Right cardiac atrium (tissue), 5 donors: ENCODE results near the gene NTN1. TPM values are rescaled to one million over a fixed set of nuclear protein-coding genes. Genes with fewer than 3 reads are reported as not detected.

Experiments
- ATAC-seq, 2 donors: fragments of 200-7000 bp; cut with Tn5 transposase; one replicate each; pipeline versions ENCODE4 v1.8.0 to v1.9.1; 2020; ENCODE audit warnings: moderate library complexity in 2 of 2, mild to moderate bottlenecking in 1 of 2
- DNase-seq, 3 donors: peaks; one replicate each; pipeline ENCODE4 v3.0.0-alpha.2; 2020
- H3K27ac ChIP-seq: one replicate; pipeline ENCODE4 v1.5.1; 2013; ENCODE audit warnings: mild to moderate bottlenecking, low read length, control low read depth, moderate library complexity
- H3K27me3 ChIP-seq: one replicate; pipeline ENCODE4 v1.6.1; 2013; ENCODE audit not compliant: control insufficient read depth, insufficient read depth
- H3K4me1 ChIP-seq: one replicate; pipeline ENCODE4 v1.6.1; 2013; ENCODE audit warnings: low read length; ENCODE audit not compliant: control insufficient read depth, insufficient read depth
- H3K4me3 ChIP-seq: one replicate; pipeline ENCODE4 v1.5.1; 2013; ENCODE audit warnings: low read length, control low read depth
- H3K9me3 ChIP-seq: one replicate; pipeline ENCODE4 v1.6.1; 2013; ENCODE audit warnings: low read length; ENCODE audit not compliant: control insufficient read depth
- WGBS: extraction: QIAGEN DNeasy Blood & Tissue Kit; methylation state at CpG from one replicate; pipeline ENCODE4 v1.1.7; 2013; 5-methylcytosine and 5-hydroxymethylcytosine counted together
- intact Hi-C, 4 donors: fragments of 100-400 bp; cut with DNase I; formaldehyde crosslinking; loops; one replicate each; pipeline versions ENCODE4 v1.11.0 to v1.14.0; 2022 to 2023
- polyA plus RNA-seq: library from polyadenylated mRNA; stranded (reverse); fragments of 200-250 nt; gene quantifications from one replicate; pipeline ENCODE4 v1.2.3, GENCODE V29; 2013
- total RNA-seq, 4 donors: library from RNA; stranded (reverse); fragmentation: NEBNext Ultra II Directional; extraction: Animal tissue kit (Norgen Biotek cat#: 25700); gene quantifications; one replicate each; pipeline ENCODE4 v1.2.1, GENCODE V29; 2021
- donor health status: healthy with polysubstance abuse.
- donor health status: DM: no; HTN: yes; CAD: no.
- donor health status: DM: no; HTN: no; CAD: no.
- donor health status: DM: no; HTN: yes; CAD: no; lungs with severe emphysema.
- donor health status: DM: yes; HTN: yes; CAD: no.

The NTN1 gene
- total and polyA plus RNA-seq, 5 donors: 90.5 to 265 (median 179) TPM

GRCh38 chr17:9037736-9038135 lies 16.4 kb downstream of the NTN1 start:
- intact Hi-C loops: no loop called here
- peaks cover 2% of the 10 kb centered on the region for H3K4me1 ChIP-seq
- H3K27ac ChIP-seq: peak overlapping the region; percentile 25
- WGBS: 46% methylated on average over 2 of the region's 2 CpGs
- no peak overlapping the region for H3K4me3 ChIP-seq
- DNase-seq (no peak), ATAC-seq (peak in 1 of 2 donors; percentile 13)
- no peaks in the 10 kb centered on the region for H3K9me3 ChIP-seq
- no peaks in the 10 kb centered on the region for H3K27me3 ChIP-seq

- WGBS: 73% methylated on average over 1 of the region's 1 CpG
- H3K4me3 ChIP-seq: no peak overlapping the region
- peaks cover 2% of the 10 kb centered on the region for H3K4me1 ChIP-seq
These were observed 17.1 kb downstream of the NTN1 start for GRCh38 chr17:9038380-9038779.

GRCh38 chr17:9044772-9045463 lies 23.6 kb downstream of the NTN1 start:
- H3K4me1 ChIP-seq: no peaks in the 10 kb centered on the region
- intact Hi-C loops: no loop called here
- H3K27me3 ChIP-seq: no peaks in the 10 kb centered on the region

More at GRCh38 chr17:9038380-9038779, 17.1 kb downstream of the NTN1 start:
- H3K9me3 ChIP-seq: no peaks in the 10 kb centered on the region
- no peaks in the 10 kb centered on the region for H3K27me3 ChIP-seq
- H3K27ac ChIP-seq: no peak overlapping the region
- ATAC-seq (no peak), DNase-seq (no peak)
- intact Hi-C loops: no loop called here

DNA sequence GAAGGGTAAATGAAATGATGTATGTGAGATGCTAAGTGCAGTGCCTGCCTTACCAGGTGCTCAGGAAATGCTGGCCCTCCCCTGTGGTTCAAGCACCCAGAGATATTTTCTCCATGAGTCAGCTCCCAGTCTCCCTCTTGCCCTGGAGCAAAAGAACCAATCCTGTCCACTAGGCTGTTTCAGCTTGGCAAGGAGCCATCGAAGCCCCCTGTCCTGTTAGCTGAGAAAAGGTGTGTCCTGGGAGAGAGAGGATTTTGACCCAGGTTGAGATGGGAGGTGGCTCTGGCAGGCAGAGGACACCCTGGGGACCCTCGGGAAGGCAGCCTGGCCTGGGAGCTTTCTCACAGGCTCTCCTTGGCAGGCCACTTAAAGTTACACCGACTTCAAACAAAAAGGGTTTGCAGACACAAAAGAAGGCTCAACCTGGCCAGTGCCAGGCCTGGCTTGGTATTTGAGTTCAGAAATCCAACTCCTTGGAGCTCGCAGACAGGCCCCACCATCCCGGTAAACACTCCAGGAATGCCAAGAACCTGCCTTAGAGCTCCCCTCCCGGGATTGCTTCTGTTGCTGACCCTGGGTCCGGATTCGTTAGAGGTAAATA lies 29.6 kb downstream of the NTN1 start:
- H3K27ac ChIP-seq: no peak overlapping the region
- no peak for DNase-seq
- 70% methylated on average over 8 of the region's 8 CpGs for WGBS
- no peak for ATAC-seq
- intact Hi-C loops: no loop called here
- H3K4me3 ChIP-seq: no peak overlapping the region
- H3K9me3 ChIP-seq: no peaks in the 10 kb centered on the region
- no peaks in the 10 kb centered on the region for H3K4me1 ChIP-seq
- H3K27me3 ChIP-seq: no peaks in the 10 kb centered on the region

More at GRCh38 chr17:9044772-9045463, 23.6 kb downstream of the NTN1 start:
- peak overlapping the region; percentile 62 for H3K27ac ChIP-seq
- DNase-seq (no peak), ATAC-seq (no peak)
- WGBS: 61% methylated on average over 11 of the region's 11 CpGs
- no peaks in the 10 kb centered on the region for H3K9me3 ChIP-seq
- H3K4me3 ChIP-seq: no peak overlapping the region

GRCh38 chr17:9051561-9051960 lies 30.3 kb downstream of the NTN1 start:
- H3K9me3 ChIP-seq: no peaks in the 10 kb centered on the region
- WGBS: 82% methylated on average over 4 of the region's 4 CpGs
- H3K27ac ChIP-seq: no peak overlapping the region
- H3K4me1 ChIP-seq: peaks cover 2% of the 10 kb centered on the region
- H3K27me3 ChIP-seq: no peaks in the 10 kb centered on the region
- DNase-seq (no peak), ATAC-seq (no peak)
- intact Hi-C loops: no loop called here
- no peak overlapping the region for H3K4me3 ChIP-seq

GRCh38 chr17:9052921-9053320 lies 31.6 kb downstream of the NTN1 start:
- H3K9me3 ChIP-seq: no peaks in the 10 kb centered on the region
- H3K4me1 ChIP-seq: peaks cover 4% of the 10 kb centered on the region
- intact Hi-C loops: no loop called here
- DNase-seq: no peak
- no peak overlapping the region for H3K4me3 ChIP-seq
- 77% methylated on average over 6 of the region's 6 CpGs for WGBS
- no peaks in the 10 kb centered on the region for H3K27me3 ChIP-seq
- no peak overlapping the region for H3K27ac ChIP-seq
- no peak for ATAC-seq

- 72% methylated on average over 4 of the region's 4 CpGs for WGBS
These were observed 32.1 kb downstream of the NTN1 start for GRCh38 chr17:9053406-9053805.

GRCh38 chr17:9054126-9054975 lies 33.0 kb downstream of the NTN1 start:
- H3K27ac ChIP-seq: no peak overlapping the region
- H3K4me3 ChIP-seq: no peak overlapping the region
- intact Hi-C loops: no loop called here
- H3K27me3 ChIP-seq: no peaks in the 10 kb centered on the region
- DNase-seq (no peak), ATAC-seq (no peak)
- WGBS: 70% methylated on average over 27 of the region's 27 CpGs
- no peaks in the 10 kb centered on the region for H3K9me3 ChIP-seq
- H3K4me1 ChIP-seq: peaks cover 4% of the 10 kb centered on the region

More at GRCh38 chr17:9053406-9053805, 32.1 kb downstream of the NTN1 start:
- no peaks in the 10 kb centered on the region for H3K27me3 ChIP-seq
- no peak for DNase-seq
- no peak overlapping the region for H3K27ac ChIP-seq
- H3K4me3 ChIP-seq: no peak overlapping the region
- no peak for ATAC-seq
- H3K9me3 ChIP-seq: no peaks in the 10 kb centered on the region
- intact Hi-C loops: no loop called here
- peaks cover 4% of the 10 kb centered on the region for H3K4me1 ChIP-seq

GRCh38 chr17:9055281-9055680 lies 34.0 kb downstream of the NTN1 start:
- Histone ChIP-seq H3K9me3 (no peaks in the 10 kb centered on the region), H3K27ac (no peak overlapping the region), H3K4me3 (no peak overlapping the region), H3K4me1 (peaks cover 4% of the 10 kb centered on the region), H3K27me3 (no peaks in the 10 kb centered on the region)
- 88% methylated on average over 4 of the region's 4 CpGs for WGBS
- intact Hi-C loops: no loop called here
- ATAC-seq: no peak
- no peak for DNase-seq

DNA sequence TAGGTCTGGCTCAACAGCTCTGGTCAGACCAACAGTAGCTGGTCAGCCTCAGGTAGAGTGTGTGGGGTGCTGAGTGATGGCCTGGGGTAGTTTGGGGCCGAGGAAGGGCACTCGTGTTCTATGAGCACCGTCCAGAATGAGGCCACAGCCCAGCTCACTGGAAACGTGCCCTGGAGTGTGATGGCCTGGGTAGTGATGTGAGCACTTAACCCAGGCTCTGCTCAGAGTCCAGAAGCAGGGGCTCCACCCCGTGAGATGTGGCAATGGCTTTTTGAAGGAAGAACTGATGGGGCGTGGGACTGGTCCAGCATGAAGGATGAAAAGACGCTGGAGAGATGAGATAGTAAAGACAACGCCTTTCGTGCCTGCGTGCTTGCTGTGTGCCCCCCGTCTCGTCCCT lies 35.3 kb downstream of the NTN1 start:
- H3K4me1 ChIP-seq: peaks cover 4% of the 10 kb centered on the region
- intact Hi-C loops: no loop called here

GRCh38 chr17:9057310-9057709 lies 36.0 kb downstream of the NTN1 start:
- ATAC-seq (peak in 1 of 2 donors; percentile 41), DNase-seq (no peak)
- no peak overlapping the region for H3K27ac ChIP-seq
- H3K27me3 ChIP-seq: no peaks in the 10 kb centered on the region
- H3K4me3 ChIP-seq: no peak overlapping the region
- H3K4me1 ChIP-seq: peaks cover 4% of the 10 kb centered on the region
- H3K9me3 ChIP-seq: no peaks in the 10 kb centered on the region
- 37% methylated on average over 7 of the region's 7 CpGs for WGBS
- intact Hi-C loops: no loop called here

More for the DNA sequence above, 35.3 kb downstream of the NTN1 start:
- H3K27me3 ChIP-seq: no peaks in the 10 kb centered on the region
- no peak overlapping the region for H3K27ac ChIP-seq
- H3K4me3 ChIP-seq: no peak overlapping the region
- DNase-seq: peak in 2 of 3 donors; percentile 29 to 54
- no peaks in the 10 kb centered on the region for H3K9me3 ChIP-seq
- ATAC-seq: peak; percentile 17 to 62
- WGBS: 59% methylated on average over 12 of the region's 12 CpGs
